ENCODE results near the gene ACOX2. TPM values are rescaled to one million over a fixed set of nuclear protein-coding genes. Genes with fewer than 3 reads are reported as not detected.

Gene ACOX2
- total RNA-seq, 1 experiment from 2014 or later, result 12.8 TPM

GRCh38 chr3:58575971-58576652 lies 39.1 kb upstream of the ACOX2 start:
- Histone ChIP-seq H3K36me3 (ENCODE audit: control insufficient read depth in 1 of 2, insufficient read depth in 2 of 2, low read length in 2 of 2) (no peaks in the 10 kb centered on the region), H3K4me1 (ENCODE audit: control insufficient read depth in 1 of 2, insufficient read depth in 2 of 2, low read length in 2 of 2) (peaks cover 0 to 10% of the 10 kb centered on the region in 2 experiments; a peak in 1 of 4 replicates), H3K9me3 (ENCODE audit: control insufficient read depth in 1 of 2, insufficient read depth in 1 of 2, low read depth in 1 of 2, low read length in 2 of 2) (no peaks in the 10 kb centered on the region), H3K27me3 (ENCODE audit: insufficient read depth, low read length) (no peaks in the 10 kb centered on the region), H3K9ac (ENCODE audit: low read length) (no peak overlapping the region), H4K20me1 (ENCODE audit: insufficient read depth) (no peaks in the 10 kb centered on the region), H3K27ac (ENCODE audit: low read depth, low read length) (no peak overlapping the region), H3K4me2 (ENCODE audit: low read length) (no peak overlapping the region), H3K9me2 (ENCODE audit: insufficient read depth) (no peaks in the 10 kb centered on the region), H3K4me3 (replicated peaks in 1 of 2; ENCODE audit: low read depth in 1 of 2, low read length in 2 of 2) (no peak overlapping the region), H3K79me2 (ENCODE audit: insufficient read depth, low read length) (no peaks in the 10 kb centered on the region), H2AFZ (ENCODE audit: low read depth, low read length, poor library complexity, severe bottlenecking) (no peak overlapping the region)
- POLR2A ChIA-PET, result no interaction called here
- RAD21 ChIA-PET (ENCODE audit: low non-redundant PET in 1 of 2, low total read pairs in 2 of 2, uncharacterized antibody in 2 of 2, unreplicated experiment in 2 of 2), result no interaction called here
- no peak for DNase-seq (ENCODE audit: low read depth, low spot score)
- no peak for TF ChIP-seq CTCF (IDR thresholded peaks at IDR 0.05 in 2 of 3, conservative IDR thresholded peaks at IDR 0.05 in 1 of 3; ENCODE audit: borderline replicate concordance in 1 of 3, insufficient read depth in 1 of 3, low read depth in 2 of 3, low read length in 2 of 3)
- no peak for TF ChIP-seq EZH2phosphoT487 (IDR thresholded peaks at IDR 0.05; ENCODE audit: borderline replicate concordance)
- TF ChIP-seq ZFX (IDR thresholded peaks at IDR 0.05), result no peak
- no peak for TF ChIP-seq RAD21 (IDR thresholded peaks at IDR 0.05; ENCODE audit: low read depth)
- no peak for TF ChIP-seq EGR1 (IDR thresholded peaks at IDR 0.05; ENCODE audit: low read depth)
- TF ChIP-seq JUND (IDR thresholded peaks at IDR 0.05), result no peak
- no peak for TF ChIP-seq MAX (IDR thresholded peaks at IDR 0.05)
- no peak for TF ChIP-seq POLR2AphosphoS5 (IDR thresholded peaks at IDR 0.05; ENCODE audit: low read depth, low read length)
- TF ChIP-seq ZNF274 (IDR thresholded peaks at IDR 0.05; ENCODE audit: low read depth, low read length), result no peak
- no peak for TF ChIP-seq SIN3A (IDR thresholded peaks at IDR 0.05; ENCODE audit: low read depth)
- TF ChIP-seq YY1 (IDR thresholded peaks at IDR 0.05; ENCODE audit: extremely low read depth, insufficient replicate concordance, low read depth, low read length), result no peak
- no TSS peak for BruUV-seq (replicated peaks)
- no peak for ATAC-seq
- CTCF ChIA-PET, result no interaction called here
- intact Hi-C loops (cut with micrococcal nuclease), result no loop called here
